ENCODE measurements around the gene CTXND1.

CTXND1 gene

DNA sequence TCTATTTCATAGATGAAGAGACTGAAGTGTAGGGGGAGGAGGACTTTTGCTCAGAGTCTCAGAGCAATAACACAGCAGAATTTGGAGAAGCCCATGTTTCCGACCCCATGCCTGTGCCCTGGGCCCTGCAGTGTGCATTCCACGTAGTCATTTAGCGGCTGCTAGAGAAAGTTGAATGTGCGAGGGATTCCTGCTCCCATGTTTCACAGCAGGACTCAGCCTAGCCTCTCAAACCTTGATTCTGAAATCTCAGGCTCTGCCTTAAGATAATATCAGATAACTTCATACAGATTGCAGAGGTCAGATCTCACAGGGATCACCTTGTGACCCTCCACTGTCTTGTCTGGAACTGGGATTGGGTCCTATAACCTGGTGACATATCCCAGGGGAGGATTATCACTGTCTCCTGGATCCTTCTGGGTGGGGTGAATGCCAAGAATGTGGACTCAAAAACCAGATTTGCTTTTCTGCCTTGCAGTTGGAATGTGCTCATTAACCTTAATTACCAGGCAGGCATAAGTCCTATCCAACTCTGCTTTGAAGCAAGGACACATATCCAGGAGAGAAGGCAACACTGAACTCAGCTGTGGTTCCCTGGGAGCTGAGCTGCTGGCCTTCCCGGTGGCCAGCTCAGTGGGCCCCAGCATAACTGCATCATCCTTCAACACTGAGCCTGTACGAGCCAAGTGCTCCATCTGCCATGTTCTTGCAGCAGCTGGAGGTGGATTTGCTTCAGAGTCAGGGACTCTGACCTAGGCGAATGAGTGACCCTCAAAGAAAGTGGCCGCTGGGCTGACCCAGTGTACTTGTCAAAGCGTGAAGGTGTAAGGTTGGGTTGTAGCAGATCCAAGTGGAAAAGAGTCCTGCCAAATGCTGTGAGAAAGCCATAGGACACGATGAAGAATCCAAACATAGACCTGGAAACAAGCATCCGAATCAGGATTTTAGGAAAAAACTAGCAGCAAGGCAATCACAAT, 43.0 kb downstream of the CTXND1 start:
- DNase-seq, result no peak

DNA sequence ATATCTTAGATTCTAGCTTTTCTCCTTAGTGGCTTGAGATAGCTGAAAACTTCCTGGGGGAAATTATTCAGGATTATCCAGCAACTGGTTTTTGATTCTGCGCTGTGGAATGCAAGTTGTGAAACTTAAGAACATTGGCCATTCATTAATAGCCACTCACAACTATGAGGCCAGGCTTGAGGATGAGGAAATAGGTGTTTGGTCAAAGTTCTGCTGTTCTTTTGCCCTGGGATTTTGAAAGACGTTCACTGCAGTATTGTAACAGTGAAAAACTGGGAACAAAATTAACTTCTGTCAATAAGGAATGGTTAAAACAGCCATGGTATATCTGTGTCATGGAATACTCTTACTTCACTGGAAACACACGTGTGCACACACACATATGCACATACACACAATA, 44.1 kb downstream of the CTXND1 start:
- no peak for DNase-seq

DNA sequence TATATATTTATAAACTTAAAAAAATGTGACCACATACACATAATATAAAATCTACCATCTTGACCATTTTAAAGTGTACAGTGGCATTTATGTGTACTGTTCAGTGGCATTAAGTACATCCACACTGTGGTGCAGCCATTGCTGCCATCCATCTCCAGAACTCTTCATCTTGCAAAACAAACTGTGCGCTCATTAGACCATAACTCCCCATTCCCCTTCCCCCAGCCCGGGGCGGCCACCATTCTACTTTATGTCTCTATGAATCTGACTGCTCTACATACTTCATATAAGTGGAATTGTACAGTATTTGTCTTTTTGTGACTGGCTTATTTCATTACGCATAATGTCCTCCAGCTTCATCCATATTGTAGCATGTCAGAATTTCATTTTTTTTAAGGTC, 47.8 kb downstream of the CTXND1 start:
- no peak for DNase-seq

DNA sequence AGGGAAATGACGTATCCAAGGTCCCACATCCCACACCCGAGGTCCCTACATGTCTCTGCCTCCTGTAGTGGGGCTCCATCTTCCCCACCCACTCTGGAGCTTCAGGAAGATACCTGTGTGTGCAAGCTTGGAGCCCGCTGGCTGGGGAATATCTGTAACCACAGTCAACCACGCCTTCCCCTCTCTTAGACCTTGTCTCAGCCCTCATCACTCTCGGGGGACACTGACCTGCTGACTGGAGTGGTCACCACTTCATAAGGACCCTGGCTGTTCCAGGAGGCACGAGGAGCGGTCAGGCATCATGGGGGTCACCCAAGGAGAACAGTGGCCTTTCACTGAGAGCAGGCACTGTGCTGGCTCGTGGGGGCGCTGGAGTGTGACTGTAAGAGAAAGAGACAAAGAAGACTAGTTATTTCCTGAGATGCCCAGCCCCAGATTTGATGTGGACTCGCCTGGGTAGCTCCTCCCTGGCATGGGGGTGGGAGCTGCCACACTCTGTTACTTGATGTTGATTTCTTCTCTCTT, 48.6 kb downstream of the CTXND1 start:
- DNase-seq, result no peak

DNA sequence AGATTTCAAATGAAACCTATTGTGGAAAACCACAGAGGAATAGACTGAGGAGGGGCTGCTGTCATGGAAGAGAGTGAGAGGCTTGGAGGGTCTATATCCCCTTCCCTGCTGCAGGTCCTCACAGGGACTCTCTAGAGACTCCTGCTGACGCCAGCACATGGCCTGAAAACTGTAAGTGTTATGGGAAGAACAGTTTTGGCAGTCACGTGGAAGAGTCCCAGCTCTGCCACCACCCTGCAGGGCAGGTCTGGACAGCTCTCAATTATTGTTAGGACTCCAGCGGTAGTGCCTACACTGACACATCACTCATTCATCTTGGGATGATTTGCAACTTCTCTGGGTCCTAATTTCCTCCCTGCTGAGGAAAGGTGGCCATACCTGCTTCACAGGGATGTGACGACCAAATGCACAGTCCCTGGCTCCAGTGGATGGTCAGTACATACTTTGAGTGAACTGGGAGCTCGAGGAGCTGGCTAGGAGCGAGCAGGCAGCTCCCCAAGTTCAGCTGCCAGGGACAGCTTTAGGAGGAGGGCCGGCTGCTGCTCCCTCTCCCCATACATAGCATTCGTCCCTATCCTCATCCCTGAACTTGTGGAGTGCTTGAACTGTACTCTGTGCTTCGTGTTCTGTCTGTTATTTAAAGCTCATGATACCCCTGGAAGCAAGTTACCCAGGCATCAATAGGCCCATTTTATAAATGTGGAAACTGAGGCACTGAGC, 49.2 kb downstream of the CTXND1 start:
- no peak for DNase-seq

DNA sequence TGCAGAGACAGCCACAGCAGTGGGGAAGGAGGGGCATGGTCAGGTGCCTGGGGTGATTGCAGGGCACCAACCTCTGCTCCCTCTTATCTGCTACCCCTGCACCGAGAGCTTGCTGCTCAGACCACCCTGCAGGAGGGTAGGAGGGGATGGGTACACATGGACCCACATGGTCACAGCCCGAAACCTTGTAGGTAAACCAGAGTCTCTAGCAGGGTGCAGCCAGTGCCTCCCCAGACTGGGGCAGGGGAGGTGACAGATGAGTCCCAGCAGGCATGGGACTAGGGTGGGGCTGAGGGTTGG, 50.0 kb downstream of the CTXND1 start:
- no peak for DNase-seq

DNA sequence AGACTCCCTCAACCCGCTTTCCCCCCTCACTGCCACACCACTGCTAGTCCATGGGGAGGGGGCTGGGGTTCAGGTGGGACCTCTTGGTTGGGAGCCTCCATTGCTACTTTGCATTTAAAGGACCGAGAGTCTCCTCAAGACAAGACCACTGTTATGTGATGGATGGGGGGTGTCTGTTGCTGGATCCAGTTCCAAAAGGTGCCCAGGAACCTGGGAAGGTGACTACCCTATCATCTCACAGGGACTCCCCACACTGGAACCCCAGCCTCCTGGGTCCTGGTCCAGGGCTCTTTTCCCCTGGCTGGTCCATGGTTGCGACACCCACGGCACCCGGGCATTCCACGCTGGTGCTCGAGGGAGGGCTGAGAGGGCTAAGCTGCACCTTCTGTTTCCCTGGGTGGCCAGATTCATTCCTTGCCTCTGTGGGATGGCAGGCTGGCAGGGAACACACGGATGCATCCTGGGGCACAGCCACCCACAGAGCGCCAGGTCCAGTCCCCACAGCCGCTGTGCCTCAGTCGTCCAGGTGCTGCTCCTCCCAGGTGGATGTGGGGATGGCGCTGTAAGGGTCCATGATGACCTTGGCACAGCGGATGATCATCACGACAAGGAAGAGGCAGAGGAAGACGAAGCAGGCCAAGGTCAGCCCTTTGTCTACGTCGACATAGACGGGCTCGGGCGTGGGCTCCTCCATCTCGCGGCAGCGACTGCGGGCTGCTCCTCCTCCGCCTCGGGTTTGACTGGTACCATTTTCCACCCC, 50.6 kb downstream of the CTXND1 start:
- DNase-seq, result no peak

DNA sequence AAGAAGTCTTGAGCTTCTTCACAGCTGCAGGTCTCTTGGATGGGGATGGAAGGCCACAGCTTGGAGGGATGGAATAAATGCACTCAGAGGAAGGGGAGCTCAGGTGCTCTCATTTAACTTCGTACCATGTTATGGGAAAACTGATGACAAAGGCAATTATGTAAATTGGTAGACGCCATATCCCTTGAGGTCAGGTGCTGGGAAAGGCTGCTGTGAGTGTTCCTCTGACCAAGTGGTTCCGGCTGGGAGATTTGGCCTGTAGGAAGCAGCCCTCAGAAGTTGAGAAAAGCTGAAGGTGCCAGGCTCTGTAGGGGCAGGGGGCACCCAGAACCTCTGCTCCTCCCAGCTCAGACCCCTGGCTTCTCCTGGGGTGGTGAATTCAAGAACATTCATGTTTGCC, 52.1 kb downstream of the CTXND1 start:
- no peak for DNase-seq

DNA sequence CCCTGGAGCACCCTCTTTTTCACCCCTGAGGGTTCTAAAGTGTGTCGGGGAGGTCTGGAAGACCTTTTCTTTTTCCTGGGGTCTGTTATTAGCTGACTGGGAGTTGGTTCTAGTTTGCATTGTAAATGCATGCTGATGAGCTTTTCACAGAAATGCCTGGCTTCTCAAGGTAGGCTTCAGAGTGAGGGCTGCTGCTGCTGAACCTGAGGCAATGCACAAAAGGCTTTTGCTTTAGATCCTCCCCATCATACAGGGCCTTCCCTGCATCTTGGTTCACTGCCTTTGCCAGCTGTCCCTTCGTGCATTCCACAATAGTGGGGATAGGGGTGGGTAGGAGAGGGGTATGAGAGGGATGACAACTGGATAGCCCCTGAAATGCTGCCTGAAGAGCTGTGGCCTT, 52.6 kb downstream of the CTXND1 start:
- DNase-seq, result no peak

DNA sequence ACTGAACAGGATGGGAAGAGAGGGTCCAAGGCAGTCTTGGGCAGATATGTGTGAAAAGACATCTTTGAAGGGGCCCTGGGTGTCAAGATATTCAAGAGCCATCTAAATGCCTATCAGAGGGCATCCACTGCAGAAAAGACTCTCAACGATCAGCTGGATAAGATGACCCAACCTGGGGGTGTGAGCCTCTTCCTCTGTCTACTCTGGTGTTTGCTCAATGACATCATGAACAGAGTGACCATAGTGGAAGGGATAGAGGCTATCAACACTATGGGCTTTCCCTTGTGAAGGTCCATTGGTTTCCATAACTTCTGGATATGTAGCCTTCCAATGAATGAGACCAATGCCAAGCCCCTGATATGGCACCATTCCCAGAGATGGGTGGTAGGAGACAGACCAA, 57.1 kb downstream of the CTXND1 start:
- no peak for DNase-seq

DNA sequence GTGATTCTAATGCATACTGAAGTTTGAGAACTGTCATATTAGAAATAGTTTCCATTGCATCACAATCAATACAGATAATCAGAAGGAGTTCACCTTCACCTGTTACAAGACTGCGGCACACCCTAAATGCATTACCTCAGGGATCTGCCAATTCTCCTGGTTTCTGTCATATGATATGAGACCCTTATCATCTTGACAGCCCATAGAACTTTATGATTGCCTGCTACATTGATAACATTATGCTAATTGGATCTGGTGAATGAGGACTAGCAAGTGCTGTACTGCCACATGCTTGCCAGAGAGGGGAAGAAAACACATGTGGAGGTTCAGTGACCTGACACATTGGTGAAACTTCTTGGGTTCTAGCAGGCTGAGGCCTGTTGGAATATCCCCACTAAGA, 57.8 kb downstream of the CTXND1 start:
- no peak for DNase-seq

DNA sequence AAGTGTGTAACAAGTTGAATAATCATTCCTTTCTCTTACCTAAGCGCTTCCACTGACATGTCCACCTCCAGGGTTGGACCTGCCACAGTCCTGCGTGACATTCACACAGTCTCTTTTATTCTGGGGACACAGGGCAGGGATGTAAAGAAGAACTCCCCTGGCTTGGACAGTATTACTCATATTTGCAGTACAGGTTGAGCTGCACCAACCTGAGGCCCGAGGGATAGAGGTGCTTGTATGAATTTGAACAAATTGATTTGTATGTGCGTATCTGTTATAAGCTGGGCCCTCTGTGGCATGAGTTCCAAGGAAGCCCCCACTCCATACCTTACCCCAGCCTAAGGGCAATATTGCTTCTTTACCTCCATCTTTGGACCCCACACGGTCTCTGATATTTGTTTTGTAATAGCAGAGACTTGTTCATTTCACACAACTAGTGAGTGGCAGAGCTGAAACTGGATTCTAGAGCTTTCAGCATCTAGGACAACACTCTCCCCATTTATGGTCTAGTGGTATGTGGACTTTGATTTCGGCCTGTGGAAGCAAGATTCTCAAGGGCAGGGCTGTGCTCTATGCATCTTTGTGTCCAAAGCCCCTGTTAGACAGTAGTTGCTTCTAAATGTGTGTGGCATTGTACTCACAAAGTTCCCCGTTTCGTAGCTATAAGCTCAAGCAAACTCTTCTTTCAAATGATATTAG, 60.0 kb downstream of the CTXND1 start:
- DNase-seq, result no peak

DNA sequence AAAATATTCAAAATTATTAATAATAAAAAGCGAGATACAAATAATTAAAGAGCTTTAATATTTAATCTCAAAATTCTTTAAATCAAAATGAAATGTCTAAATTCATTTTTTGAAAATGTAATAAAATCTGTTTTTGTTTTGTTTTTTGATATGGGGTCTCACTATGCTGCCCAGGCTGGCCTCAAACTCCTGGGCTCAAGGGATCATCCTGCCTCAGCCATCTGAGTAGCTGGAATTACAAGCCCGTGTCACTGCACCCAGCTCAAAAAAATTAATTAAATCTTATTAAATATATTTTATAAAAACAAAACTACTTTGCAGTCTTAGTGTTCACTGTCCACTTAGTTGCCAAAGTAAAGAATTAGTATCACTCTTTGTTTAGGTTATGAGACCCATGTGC, 60.8 kb downstream of the CTXND1 start:
- DNase-seq, result no peak

DNA sequence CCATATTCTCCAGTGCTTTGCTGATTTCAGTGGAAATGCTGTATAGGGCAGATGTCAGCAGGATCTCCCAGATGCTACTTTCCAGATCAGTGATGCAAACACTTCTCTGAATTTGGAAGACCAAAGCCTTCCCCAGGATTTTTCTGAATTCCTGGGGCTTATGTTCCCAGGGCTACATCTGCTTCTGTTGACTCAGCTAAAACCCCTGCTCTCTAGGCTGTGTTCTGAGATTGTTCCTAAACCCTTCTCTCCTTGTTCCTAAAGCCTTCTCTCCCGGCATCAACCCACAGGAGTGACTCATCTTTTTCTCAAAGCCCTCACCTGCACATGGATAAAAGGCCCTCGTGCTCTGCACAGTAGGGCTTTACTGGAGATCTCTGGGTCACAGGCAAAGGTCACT, 63.8 kb downstream of the CTXND1 start:
- DNase-seq, result no peak

DNA sequence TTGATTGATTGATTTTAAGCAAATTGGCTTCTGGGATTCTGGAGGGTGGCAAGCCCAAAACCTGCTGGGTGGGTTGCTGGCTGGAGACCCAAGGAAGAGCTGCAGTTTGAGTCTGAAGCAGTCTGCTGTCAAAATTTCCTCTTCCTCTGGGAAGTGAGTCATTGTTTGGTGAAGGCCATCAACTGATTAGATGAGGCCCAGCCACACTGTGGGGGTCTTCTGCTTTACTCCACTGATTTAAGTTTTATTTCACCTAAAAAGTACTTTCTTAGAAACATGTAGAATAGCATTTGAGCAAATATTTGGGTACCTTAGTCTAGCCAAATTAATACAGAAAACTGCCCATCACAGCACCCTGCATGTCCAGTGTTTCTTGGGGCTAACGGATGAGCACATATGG, 65.4 kb downstream of the CTXND1 start:
- DNase-seq, result no peak

DNA sequence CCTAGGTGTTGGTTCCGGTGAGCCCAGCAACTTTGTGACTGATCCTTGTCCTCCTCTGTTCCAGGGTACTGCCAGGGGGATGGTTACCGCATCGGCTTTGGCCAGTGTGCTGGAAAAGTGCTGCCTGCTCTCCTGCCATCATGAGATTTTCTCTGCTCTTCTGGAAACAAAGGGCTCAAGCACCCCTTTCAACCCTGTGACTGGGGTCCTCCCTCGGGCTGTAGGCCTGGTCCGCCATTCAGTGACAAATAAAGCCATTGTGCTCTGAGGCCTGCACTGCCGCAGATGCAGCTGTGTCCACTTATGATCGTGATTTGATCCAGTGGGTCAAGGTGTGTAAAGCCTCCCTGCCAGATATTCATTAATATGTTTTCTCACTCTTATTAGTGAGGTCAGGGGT, 65.9 kb downstream of the CTXND1 start:
- no peak for DNase-seq

DNA sequence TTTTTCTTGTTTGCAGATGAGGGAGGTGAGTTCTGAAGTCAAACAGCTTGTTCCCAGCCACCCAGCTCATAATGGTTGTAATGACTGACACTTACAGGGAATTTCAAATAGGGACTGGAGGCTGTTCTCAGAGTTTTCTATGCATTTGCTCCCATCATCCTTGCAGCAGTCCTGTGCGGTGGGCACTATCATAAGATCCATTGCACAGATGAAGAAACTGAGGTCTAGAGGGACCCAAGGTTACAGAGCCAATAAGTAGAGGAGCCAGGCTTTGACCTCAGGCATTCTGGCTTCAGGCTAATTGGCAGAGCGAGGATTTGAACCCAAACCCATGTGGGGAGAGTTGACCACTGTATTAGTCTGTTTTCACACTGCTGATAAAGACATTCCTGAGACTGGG, 66.9 kb downstream of the CTXND1 start:
- DNase-seq, result no peak

DNA sequence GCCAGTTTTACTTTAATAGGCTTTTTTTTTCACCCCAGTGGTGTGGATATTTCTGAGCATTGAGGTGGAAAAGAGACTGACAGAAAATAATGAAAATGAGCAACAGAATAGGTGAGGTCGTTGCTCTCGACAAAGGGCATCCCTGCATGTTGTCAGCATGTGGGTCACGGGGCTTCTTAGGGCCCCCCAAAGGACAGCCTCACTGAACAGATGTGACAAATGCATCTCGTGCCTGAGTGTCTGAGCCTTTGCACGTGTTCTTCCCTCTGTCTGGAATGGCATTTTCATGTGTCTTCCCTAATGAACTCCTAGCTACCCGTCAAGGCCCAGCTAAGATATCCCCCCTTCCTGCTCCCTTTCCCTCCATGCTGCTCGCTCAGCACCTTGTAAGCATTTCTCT, 67.5 kb downstream of the CTXND1 start:
- DNase-seq, result no peak

DNA sequence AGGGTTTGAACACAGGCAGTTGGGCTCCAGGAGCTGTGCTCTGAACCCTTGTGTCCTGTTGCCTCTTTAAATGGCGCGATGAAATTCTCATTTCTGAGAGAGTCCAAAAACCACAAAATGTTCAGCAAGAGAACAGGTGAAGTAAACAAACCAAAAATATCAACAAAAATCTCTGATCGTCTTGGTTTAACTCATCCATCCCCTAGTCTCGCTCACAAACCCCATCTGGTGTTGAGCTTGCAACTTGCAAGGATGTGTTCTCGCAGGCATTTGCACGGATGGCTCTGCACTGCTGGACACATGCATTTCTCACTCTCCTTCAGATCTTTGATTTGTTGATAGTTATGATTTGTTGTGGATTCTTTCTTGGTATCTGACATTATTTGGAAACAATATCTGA, 68.1 kb downstream of the CTXND1 start:
- DNase-seq, result no peak

DNA sequence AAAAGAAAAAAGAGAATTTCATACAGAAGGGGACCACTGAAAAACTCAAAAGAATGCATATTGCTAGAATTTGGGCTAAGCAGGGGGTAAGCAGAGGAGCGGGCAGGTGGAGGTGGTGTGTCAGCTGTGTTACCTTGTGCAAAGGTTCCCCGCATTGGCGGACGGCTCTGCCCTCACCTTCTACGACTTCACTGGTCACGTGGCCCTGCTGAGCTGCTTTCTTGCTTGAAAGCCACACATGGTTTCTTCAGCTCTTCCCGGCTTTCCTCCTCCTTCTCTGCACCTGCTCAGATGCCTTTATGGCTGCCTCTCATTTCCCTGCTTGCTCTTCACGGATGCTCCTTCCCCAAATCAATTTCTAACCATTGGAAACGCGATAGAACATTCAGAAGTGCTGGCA, 68.7 kb downstream of the CTXND1 start:
- DNase-seq, result no peak

DNA sequence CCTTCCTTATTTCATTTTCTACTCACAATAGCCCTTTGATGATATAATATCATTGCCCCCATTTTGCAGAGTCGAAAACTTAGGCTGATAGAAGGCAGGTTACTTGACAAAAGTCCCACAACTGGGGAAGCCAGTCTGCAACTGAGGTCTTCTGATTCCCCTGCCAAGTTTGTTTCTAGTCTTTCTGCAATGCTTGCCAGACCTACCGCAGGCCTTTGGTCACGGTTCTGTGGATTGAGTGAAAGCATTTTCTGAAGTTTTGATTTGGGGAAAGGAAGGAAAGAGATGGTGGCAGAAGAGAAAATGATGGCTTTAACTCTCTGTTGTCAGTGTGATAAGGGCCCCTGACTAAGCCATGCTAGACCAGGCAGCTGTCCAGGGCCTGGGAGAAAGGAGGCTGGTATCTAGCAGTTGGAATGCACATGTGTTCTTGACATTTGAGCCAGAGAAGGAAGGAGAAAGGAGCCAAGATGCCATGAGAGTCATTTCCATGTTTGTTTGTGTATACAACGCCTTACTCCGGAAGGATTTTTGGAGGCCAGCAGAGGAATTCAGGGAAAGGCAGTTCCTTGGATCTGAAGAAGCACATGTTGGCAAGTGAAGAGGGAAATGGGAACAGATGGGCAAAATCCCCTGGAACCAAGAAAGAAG, 69.3 kb downstream of the CTXND1 start:
- no peak for DNase-seq

DNA sequence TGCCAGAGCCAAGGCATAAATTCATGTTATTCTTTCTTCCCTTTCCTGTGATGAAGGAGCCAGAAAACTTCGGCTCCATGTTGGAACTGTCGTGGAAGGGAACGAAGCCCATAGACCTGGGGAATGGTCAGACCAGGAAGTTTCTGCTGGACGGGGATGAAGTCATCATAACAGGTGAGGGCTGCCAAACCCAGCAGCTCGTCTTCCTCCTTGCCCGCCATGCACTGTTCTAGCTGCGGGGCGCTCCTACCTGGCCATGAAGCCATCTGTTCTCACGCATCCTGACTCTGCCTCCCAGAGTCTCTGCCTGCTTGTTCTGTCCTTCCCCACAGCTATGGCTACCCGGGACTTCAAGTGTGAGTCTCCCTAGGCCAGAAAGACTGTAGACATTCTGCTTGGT, 71.0 kb downstream of the CTXND1 start:
- DNase-seq, result no peak

All from hematopoietic multipotent progenitor cell treated with erythropoietin and hydrocortisone succinate and interleukin-3 and kit ligand, for 8 days (in vitro differentiated cells).